Kidney epithelial cell (primary cell): ENCODE results near the gene RSPRY1. TPM values are rescaled to one million over a fixed set of nuclear protein-coding genes. Genes with fewer than 3 reads are reported as not detected.

Experiments used
- DNase-seq: peaks from one replicate; pipeline ENCODE4 v3.0.0-alpha.2; 2010; ENCODE audit warnings: low read depth
- H3K27me3 ChIP-seq: 2 replicates; pipeline ENCODE4 v1.6.0; 2011; ENCODE audit warnings: low read length; ENCODE audit not compliant: control insufficient read depth, insufficient read depth
- H3K36me3 ChIP-seq: 2 replicates; pipeline ENCODE4 v1.5.1; 2011; ENCODE audit warnings: low read length; ENCODE audit not compliant: control insufficient read depth, insufficient read depth
- H3K4me3 ChIP-seq: 2 replicates; pipeline ENCODE4 v1.5.1; 2011; ENCODE audit warnings: low read depth, mild to moderate bottlenecking, control low read depth, low read length
- total RNA-seq: library from RNA; depleted of rRNA; stranded (reverse); fragments of >200 nt; gene quantifications from 2 replicates; pipeline ENCODE4 v1.2.3, GENCODE V29; 2015
- TF ChIP-seq, protein P1 (sequence below): IDR thresholded peaks from 2 replicates; pipeline ENCODE4 v1.5.1; 2011; ENCODE audit warnings: mild to moderate bottlenecking, moderate library complexity, low read length, control low read depth, inconsistent platforms; ENCODE audit not compliant: insufficient read depth, poor library complexity, severe bottlenecking

The RSPRY1 gene
- total RNA-seq, 1 donor from 2014 or later, result 42.7 TPM

DNA sequence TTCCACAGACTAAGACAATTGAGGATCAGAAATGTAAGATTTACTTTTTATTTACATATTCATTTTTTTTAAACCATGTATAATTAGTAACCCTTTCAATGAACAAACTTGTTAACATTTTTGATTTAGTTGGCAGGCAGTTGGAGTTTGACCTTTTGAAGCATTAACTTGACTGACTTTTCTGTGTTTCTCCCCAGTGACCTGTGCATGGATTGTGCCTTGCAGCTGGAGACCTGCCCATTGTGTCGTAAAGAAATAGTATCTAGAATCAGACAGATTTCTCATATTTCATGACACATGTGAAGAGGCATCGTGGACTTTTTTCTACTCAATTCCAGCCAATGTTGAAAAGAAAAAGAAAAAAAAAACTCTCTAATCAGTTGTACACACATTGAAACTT lies 52.6 kb downstream of the RSPRY1 start:
- Histone ChIP-seq H3K36me3 (peaks cover 3% of the 10 kb centered on the region), H3K4me3 (no peak overlapping the region)
- TF ChIP-seq, protein P1, sequence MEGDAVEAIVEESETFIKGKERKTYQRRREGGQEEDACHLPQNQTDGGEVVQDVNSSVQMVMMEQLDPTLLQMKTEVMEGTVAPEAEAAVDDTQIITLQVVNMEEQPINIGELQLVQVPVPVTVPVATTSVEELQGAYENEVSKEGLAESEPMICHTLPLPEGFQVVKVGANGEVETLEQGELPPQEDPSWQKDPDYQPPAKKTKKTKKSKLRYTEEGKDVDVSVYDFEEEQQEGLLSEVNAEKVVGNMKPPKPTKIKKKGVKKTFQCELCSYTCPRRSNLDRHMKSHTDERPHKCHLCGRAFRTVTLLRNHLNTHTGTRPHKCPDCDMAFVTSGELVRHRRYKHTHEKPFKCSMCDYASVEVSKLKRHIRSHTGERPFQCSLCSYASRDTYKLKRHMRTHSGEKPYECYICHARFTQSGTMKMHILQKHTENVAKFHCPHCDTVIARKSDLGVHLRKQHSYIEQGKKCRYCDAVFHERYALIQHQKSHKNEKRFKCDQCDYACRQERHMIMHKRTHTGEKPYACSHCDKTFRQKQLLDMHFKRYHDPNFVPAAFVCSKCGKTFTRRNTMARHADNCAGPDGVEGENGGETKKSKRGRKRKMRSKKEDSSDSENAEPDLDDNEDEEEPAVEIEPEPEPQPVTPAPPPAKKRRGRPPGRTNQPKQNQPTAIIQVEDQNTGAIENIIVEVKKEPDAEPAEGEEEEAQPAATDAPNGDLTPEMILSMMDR, result no peak

DNA sequence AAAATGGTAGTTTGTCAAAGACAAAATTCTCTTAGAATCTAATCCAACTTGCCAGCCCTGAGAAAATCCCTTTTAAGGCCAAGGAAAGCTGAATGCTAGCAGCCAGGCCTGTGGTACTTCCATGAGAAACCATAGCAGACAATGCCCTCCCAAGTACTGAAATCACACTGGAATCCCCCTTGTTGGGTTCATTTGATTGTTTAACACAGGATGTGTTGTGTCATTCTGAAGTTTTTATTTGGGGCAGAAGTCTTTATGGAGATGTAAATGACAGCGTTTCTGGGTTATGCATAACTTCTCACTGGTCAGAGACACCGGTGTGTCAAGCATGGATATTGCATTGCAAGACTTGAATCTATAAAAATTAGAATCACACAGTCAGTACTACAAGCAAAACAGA lies 53.0 kb downstream of the RSPRY1 start:
- TF ChIP-seq, protein P1, result no peak
- no peak for DNase-seq
- H3K36me3 ChIP-seq, result peaks cover 3% of the 10 kb centered on the region
- H3K4me3 ChIP-seq, result no peak overlapping the region
- H3K27me3 ChIP-seq, result no peaks in the 10 kb centered on the region

More for the DNA sequence above, 52.6 kb downstream of the RSPRY1 start:
- H3K27me3 ChIP-seq, result no peaks in the 10 kb centered on the region
- DNase-seq, result no peak

DNA sequence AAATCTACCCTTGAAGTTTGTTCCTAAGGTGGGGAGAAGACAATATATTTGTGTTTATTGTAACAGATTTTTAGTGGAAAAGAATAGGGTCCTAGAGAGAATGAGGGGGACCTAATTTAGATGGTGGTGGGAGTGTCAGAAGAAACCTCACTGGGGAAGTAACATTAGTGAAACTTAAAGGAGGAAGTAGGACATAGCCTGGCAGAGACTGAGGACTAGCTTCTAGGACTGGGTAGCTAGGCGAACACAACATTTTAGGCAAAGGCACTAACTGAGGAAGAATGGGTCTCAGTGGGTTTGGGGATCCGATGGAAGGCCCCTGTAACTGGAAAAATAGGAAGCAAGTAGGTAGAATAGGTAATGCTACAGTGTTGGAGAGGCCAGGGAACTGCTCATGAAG lies 54.7 kb downstream of the RSPRY1 start:
- no peak overlapping the region for H3K4me3 ChIP-seq
- H3K27me3 ChIP-seq, result no peaks in the 10 kb centered on the region
- no peak for DNase-seq
- TF ChIP-seq, protein P1, result no peak
- H3K36me3 ChIP-seq, result no peaks in the 10 kb centered on the region

DNA sequence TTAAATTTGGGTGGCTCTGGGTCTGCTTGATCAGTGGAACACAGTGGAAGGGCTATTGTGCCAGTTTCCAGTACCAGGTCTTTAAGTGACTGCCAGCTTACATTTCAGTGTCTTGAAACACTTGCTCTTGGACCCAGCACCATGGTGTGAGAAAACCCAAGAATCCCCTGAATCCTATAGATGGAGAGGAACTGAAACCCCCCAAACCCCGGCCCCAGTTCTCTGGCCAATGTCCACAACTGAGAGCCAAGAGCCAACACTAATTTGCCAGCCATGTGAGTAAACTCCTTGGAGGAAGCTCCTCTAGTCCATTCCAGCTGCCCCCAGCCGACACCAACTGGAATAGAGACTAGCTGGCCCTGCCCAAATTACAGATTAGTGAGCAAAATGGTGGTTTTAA lies 56.5 kb downstream of the RSPRY1 start:
- Histone ChIP-seq H3K36me3 (no peaks in the 10 kb centered on the region), H3K27me3 (no peaks in the 10 kb centered on the region), H3K4me3 (no peak overlapping the region)
- no peak for DNase-seq
- TF ChIP-seq, protein P1, result no peak

DNA sequence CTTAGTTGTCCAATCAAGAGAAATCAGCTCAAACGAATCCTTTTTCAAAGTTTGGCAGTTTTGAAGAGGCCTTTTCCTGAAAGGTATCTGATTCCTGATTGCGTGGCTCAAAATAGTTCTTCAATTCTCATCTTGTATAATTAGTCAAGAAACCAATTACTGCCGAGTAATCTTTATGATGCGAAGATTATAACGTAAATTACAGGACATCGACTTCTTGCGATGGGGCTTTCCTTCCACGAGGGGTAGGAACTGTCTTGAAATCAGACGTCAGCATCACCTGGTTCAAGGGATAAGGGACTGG lies 58.3 kb downstream of the RSPRY1 start:
- TF ChIP-seq, protein P1, result no peak
- Histone ChIP-seq H3K36me3 (no peaks in the 10 kb centered on the region), H3K4me3 (peak overlapping the region; percentile 39), H3K27me3 (no peaks in the 10 kb centered on the region)
- DNase-seq, result no peak

DNA sequence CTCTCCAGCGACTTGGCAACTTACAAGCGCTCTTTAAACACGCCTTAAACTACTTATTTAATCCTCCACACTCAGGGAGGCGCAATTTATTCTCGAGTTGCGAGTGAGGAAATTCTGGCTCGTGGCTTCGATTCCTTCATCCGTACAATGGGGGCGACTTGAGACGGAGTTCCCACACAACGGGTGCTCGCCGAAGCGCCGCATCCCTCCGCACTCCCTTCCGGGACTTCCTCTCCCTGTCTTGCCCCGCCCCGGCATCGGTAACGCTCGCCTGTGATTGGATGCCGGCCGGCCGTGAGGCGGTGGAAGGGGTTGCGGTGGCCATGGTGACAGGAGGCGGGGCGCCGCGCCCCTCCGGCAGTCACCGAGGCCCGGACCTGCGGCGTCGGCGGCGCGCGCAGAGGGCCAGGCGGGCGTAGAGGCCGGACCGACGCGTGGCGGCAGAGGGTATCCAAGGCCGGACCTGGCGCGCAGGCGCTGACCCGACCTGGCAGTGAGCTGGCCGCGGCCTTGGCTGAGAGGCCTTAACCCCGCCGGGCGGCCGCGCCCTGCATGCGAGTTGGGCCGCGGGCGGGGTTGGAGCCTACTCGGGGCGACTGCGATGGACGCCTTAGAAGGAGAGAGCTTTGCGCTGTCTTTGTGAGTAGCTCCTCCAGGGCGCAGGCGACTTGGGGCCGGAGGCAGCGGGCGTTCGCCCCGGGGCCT lies 58.8 kb downstream of the RSPRY1 start, which contains the start of gene ARL2BP:
ARL2BP (plus strand) TSS at position 493 of the 705 bp plus-strand sequence; CDS start at position 602, 109 bp downstream.
- Histone ChIP-seq H3K27me3 (no peaks in the 10 kb centered on the region), H3K4me3 (peak within 1 kb of the TSS; percentile 89), H3K36me3 (no peaks in the 10 kb centered on the region)
- peak; percentile 88 for DNase-seq
- TF ChIP-seq, protein P1, result no peak
